HS-5 (cell line): ENCODE measurements around the gene SYT1.

Experiments
- DNase-seq: peaks from one replicate; pipeline ENCODE4 v3.0.0-alpha.2; 2012; ENCODE audit warnings: low read depth

Gene SYT1

DNA sequence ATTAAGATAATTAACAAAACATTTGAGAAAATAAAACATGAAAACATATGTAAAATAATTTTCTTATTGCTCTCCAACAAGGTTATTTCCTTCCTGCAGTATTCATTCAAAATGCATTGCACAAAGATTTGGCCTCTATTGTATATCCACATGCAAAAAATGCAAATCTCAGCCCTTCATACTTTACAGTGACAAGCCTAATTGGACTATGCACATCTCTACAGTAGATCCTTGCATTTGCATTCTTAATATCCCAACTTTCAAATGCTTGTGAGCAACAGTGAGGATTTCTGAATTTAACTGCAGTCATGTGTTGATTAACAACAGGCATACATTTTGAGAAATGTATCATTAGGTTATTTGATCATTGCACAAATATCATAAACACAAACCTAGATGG is 492.5 kb downstream of the SYT1 start:
- no peak for DNase-seq

DNA sequence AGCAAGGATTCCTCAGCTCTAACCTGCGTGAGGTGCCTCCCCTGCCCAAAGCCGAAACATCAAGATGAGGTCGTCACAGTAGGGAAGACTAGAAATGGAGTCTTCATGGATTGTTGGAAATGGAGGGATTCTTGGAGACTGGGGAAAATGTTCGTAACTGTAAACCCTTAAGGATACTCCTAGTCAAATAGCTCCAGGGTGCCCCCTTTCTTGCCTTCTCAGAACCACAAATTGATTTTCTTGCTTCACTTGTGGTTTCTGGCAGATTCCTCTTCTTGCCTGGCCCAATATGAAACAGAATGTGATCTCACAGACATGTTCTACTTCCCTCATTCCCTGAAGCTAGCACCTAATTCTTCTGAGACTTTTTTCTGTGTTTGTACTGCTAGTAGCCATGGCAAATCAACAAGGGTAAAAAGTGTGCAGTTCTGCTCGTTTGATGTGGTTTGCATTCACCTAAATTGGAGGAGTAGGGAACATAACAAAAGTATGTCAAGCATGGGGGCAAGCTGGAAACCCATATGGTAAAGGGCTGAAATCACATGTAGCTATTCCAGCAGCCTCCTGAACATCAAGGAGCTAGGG is 494.2 kb downstream of the SYT1 start:
- DNase-seq, result no peak

DNA sequence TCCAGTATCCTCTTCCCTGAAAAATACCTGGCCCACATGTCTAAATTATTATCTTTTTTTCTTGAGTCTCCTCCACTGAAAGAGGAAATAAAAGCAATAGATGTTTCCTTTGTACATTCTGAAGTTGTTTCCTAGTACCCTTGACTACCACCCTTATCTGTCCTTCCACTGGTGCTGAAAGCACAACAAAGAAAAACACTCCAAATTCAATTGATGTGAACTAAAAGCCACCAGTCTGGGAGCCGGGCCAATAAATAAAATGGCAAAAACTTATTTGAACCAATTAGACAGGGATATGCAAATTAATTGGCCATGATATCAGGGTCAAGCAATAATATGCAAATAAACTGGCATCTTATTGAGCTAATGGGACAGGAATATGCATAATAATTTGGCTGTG is 495.7 kb downstream of the SYT1 start:
- no peak for DNase-seq

DNA sequence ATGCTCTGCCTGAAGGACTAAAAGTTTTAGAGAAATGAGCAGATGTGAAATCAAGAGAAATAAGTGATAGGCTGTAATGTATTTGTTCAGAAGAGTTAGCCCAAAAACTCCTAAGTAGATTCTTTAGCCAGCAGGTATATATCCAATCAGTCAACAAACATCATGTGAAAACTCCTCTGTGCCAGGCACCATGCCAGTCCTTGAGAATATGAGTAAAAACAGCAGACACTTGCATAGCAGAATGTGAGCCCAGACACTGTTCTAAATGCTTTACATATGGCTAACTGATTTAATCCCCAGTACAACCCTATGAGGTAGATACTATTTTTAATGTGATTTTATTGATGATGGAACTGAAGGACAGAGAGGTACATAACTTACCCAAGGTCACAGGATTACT is 496.4 kb downstream of the SYT1 start:
- no peak for DNase-seq

DNA sequence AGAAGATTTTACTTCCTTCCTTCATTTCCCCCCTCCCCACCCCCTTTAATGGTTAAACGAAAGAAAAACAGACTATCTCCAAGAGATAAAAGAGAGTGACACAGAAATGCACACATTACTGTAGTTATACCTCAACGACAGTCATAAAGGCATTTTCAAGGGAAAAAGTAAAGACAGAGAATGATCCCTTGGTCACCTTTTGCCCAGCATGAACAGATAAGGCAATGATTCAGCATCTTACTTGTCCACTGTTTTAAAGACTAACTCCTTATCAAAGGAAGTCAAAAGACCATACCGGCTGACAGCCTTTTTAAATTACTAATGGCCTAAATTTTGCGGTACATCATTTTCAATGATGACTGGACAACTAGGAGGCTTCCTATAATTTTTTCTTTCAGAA is 499.6 kb downstream of the SYT1 start:
- no peak for DNase-seq

DNA sequence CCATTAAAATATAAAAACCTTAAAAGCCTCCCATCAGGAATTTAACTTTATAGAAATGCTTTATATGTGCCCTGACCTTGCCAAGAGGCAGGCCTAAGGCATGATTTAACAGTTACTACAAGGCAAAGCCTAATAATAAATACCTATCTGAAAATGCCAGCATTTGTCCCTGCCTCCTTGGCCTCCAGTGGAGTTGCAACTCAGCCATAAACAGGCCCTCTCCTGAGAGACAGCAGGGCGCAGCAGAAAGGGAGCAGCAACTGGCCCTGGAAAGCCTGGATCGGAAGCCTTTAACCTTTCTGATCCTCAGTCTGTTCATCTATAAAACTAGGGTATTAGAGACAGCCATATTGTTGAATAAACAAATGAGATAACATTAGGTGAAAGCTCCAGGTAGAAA is 501.8 kb downstream of the SYT1 start:
- DNase-seq, result no peak

DNA sequence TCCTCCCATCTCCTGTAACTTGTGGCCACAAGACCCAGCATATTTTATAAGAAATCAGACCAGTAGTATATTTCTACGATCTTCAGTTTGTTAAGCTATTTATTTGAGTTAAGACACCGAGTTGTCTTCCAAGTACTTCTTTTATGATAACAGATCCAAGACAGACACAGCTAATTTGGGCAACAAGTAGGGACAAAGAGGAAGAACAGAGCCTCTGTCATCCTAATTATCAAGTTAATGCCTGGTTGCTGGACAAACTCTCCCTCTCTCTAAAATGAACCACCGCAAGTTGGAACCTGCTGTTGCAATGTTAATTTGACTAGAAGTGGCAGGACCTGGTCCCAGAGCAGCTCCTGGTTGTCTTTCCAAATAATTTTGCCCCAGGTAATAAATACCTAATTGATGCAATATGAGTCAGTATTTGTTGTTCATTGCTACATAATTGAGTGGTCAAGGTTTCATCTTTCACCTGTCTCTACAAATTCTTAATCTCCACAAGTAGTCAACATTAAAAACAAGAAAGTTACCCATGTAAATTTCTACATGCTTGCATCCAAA is 502.5 kb downstream of the SYT1 start:
- DNase-seq, result no peak

DNA sequence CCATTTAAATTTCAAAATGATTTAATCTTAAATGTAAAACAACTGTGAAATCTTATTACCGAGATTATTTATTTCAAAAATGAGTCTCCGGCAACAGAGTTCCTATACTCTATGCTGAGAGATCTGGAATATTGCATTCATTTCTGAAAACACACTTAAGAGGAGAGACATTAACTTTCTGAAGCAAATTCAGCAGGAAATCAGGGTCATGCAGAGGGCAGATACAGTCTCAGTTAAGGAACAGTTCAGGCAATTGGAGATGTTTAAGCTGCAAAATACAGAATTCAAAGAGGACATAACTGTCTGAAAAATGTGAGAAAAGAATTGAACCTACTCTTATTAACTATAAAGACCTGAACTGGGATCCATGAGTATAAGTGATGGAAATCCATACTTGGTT is 505.4 kb downstream of the SYT1 start:
- DNase-seq, result no peak

DNA sequence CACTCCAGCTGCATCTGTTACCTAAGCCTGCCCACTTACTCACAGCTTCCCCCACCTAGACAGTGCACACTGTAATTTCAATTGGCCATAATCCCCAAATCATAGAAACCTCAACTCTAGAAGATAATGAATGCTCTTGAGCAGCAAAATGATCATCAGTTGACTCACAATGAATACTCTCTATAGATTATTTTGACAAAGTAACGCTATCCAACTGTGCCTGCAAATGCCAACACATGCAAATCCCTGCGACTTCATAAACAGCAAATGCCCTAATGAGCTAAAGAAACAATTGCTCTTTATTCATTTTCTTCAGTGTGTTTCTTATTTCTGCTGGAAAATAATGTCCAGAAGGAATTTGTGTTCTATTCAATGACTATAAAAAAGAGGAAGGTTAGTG is 506.7 kb downstream of the SYT1 start:
- no peak for DNase-seq

DNA sequence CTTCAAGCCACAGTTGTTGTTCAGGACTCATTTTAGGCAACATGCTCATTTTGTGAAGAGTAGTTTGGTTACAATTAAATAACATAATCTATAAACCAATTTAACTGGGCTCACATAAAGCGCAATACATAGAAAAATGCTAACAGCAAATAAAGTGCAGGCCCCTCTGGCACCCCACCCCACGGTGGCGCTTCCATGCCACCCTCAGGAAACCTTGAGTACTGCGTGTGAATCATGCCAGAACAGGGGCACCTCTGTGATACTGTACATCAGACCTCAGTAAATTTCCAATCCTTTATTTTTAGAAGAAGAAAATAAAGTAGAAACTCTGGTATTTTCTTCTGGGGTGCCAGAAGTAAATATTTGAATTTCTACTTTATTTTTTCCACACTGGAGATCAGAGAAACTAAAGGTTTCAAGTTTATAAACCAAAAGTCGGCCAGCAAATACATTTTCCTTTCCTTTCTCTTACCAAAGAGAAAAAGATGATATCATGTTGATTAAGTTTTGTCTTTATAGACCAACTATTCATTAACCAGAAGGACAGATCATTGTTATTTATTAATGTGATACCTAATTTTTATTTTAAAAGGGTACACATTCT is 509.4 kb downstream of the SYT1 start:
- DNase-seq, result no peak

DNA sequence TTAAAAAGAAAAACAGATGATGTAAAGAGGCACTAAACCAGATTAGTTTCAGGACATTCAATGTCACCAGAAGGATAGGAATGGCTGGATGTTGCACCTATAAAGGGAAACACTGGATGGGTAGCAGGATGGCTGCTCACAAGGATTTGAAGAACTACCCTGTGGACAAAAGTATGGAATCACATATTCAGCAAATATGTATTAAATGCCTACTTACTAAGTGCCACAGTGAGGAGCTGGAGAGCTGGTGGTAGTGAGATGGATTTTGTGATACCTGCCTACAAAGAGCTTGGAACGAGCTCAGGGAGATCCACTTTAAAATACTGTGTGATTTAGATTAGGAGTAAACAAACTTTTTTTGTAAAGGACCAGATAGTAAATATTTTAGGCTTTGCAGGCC is 510.0 kb downstream of the SYT1 start:
- DNase-seq, result no peak

DNA sequence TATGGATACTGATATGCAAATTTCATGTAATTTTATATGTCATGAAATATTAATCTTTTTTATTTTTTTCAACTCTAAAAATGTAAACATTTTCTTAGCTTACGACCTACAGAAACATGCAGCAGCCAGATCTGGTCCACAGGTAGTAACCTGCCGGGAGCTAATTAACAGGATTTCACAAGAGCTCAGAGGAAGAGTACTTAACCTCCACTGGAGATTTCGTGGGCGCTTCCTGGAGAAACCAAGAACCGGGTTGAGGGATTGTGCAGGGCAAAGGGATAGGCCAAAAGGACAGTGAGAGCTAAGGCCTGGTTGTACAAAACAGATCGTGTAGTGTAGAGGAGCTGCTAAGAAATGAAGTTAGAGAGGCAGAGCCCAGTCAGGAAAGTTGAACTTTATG is 510.5 kb downstream of the SYT1 start:
- no peak for DNase-seq

DNA sequence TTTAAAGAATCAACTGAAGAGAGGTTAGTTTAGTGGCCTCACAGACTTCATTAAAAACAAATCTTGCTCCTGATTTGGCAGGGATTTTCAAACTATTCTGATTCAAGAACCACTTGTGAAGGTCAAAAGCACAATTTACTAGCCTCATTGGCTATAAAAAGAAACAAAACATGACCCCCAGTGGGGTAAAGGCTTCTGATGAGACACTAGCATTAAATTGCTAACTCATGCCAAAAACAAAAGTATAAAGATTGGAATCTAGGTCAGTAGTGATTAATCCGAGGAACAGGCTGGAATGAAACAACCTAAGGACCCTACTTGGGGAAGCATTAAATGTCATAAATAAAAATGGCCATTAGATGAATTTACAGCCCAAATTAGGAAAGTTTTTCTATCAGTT is 513.9 kb downstream of the SYT1 start:
- no peak for DNase-seq

DNA sequence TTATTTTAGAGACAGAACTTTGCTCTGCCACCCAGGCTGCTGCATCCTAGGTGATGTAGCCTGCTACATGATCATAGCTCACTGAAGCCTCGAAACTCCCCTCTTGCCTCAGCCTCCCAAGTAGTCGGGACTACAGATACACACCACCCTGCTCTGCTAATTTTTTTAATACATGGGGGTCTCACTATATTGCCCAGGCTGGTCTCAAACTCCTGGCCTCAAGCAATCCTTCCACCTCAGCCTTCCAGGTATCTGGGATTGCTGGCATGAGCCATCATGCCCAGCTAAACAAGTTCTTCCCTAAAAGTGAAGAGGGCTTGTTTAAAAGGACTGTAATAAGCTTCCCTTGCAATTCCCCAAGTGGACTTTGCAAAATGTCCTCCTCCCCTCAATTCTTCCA is 515.8 kb downstream of the SYT1 start:
- no peak for DNase-seq

DNA sequence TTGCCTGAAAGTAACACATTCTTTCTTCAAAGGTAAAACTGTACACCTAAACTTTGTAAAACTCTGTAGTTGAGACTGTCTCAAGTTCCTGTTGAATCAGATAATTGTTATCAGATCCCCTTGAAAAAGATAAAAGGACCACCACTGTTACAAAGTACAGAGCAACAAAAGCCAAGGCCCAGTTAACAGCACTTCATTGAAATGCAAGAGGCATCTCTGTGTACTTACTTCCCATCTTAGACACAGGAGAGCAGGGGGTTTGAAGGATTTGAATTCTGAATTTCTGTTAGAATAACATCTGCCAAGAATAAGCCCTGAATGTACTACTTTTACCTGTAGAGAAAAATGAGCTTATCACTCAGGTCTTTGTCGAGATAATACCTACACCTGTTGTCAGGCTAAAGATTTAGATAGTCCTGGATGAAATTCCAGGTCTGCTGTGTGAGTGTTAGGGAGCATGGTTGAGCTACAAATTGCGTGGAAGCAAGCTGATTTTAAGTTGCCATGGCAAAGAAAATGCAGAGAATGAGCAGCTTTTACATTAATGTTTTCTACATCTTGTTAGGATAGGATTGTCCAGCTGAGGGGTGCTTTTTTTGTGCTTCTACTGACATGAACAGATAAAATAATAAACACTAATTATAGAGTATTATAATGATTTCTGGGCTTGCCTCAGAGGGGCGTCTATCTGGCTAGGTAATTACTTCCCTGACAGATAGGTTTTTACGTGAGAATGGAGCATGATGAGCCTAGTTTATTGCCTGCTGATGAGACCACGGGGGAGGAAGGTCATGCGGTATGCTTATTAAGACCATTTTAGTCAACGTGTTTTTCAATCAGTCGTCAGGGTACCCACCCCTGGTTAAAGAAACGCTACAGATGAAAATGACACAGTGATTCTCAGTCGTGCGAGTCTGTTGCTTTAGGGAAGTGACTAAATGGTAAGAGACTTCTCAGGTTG is 517.0 kb downstream of the SYT1 start:
- DNase-seq, result no peak

DNA sequence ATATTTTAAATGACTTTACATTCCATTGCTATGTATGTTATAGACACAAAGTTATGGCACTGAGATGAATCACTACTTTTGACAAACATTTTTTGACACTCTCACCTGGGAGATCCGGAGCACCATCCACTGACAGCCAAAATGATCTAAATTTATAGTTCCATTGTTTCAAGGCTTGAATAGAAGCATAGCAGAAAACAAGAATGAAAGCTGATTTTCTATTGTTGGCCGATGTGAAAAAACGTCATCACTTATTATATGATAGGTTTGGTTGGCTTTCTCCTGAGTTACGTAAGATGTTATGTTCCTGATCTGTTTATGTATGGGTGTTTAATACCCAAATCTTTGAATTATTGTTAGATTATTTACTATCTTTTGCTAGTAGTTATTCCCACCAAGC is 520.0 kb downstream of the SYT1 start:
- no peak for DNase-seq

DNA sequence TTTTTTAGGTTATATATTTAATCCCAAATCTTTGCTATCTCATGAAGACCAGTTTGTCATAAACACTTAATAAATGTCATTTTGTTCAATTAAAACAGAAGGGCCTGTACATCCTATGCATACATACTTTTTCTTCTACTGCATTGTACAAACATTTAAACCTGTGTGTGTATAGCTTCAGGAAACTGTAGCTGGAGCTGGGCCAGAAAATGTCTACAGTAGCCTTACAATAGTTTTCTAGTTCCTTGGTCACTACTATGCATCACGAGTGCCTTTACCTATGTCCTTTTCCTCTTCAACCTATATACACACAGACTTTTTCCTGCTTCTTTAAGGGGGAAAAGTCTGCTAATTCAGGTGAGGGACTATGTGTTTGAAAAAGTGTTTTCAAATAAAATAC is 523.4 kb downstream of the SYT1 start:
- no peak for DNase-seq

DNA sequence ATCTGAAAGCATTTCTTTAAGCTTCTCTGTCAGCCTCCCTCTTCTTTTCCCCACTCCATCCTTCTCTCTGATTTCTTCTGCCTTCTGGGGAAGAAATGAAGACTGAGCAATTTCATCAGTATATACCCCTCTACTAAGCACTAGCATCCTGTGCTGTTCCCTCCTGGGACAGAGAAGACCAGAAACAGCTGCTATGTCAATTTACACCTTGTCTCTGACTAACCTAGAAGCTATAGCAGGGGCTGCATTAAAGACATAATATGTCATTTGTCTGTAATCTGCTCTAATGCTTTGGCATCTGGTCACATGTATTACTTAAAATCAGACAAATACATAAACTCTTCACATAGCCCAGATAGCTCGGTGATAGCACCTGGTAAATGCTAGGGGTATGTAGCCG is 529.3 kb downstream of the SYT1 start:
- DNase-seq, result no peak

DNA sequence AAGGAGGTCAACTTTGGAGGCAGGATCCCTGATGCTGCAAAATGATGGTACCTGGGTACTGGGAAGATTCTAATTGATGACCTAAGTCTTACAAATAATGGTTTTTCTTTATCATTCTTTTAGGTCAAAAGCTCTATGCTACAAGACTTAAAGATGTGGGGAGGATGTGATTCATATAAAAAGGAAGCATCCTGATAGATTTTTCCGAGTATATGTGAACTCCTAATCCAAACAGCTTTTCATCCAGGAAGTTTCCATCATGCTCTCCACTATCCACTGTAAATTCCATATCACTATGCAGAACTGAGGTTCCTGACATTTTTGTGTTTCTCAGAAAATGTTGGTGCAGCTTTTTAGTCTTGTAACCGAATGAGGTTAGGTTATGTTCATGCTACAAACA is 533.0 kb downstream of the SYT1 start:
- no peak for DNase-seq

DNA sequence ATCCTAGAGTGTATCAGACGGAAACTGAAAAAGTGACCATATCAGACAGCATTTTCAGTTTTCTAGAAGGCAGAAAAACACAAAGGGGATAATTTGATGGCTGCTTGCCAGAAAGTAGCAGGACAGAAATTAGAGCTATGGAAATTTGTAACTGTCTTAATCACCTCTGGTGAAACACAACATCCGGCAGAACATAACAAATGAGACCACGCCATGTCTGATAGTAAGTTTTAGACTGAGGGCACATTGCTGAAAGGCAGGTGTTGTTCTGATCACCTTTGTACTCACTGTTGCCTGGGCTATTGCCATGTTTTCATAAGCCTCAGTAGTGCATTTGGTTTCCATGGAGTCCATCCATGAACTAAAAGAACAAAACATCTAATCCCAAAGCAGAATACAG is 535.9 kb downstream of the SYT1 start:
- no peak for DNase-seq

DNA sequence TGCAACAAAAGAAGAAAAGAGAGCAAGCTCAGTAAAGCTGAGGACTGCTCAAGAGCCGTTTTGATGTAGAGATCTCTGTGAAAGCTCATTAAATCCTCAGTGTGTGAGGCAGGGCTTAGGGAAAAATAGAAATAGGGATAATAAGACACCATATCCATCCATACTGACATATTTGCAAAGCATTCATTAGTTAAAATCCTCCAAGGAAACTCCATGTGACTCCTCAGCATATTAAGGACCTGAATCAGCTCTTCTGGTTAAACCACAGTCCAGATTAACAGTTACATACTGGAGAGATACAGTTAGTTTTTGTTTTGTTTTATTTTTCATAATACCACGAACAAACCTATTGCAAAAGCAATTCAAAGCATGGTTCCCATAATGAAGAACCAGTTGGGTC is 538.0 kb downstream of the SYT1 start:
- no peak for DNase-seq

DNA sequence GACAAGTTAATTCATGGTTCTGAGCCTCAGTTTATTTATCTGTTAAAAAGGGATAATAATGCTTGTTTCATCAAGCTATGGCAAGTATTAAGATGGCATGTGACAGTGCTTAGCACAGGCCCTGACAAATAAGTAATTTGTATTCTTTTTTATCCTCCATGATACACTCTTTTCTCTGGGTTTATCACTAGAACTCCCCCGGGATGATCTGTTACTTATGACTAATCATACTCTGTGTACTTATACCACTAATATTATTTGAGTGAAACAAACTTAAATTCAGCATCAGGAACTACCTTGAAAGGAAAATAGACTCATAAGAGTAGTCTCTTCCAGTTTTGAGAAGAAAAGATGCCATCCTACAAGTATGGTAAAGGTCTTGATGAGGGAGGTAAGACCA is 542.4 kb downstream of the SYT1 start:
- no peak for DNase-seq
